Measurements from ENCODE around the gene GNG14. TPM values are rescaled to one million over a fixed set of nuclear protein-coding genes. Genes with fewer than 3 reads are reported as not detected.

The GNG14 gene
- total RNA-seq, 2 experiments from 2014 or later = not detected

DNA sequence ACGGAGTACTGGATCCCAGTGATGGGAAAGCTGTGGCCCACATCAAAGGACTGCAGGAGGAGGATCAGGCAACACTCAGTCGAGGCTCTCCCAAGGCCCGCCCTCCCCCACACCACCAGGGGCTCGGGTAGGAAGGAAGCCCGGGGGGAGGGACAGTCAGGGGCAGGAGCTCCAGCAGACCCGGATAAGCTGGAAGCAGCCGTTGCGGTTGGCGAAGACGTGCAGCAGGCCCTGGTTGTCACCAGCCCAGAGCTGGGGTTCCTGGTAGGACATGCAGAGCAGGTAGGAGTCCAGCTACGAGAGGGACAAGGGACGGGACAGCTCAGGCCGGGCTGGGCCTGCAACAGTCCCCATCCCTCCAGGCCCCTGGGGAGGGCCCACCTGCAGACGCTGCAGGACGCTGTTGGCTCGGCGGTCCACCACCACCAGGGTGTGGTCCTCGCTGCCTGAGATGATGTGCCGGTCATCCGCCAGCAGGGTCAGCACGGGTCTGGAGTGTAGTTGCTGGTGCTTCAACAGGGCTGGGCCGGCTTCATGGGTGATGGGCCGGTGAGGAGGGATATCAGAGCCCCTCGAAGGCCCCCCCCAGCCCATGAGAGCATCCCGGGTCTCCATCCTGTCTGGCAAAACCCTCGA is 1.9 kb downstream of the GNG14 start:
- ChIA-PET POLR2A (interaction anchor here (1.0 to 1.5 kb wide), 2 partner anchors 24 to 33 kb away, joined by 3 to 4 read pairs; no protein-coding TSS in a partner anchor), CTCF (interaction anchor here (1.2 to 1.5 kb wide), 2 partner anchors 68 to 107 kb away, joined by 3 read pairs; no protein-coding TSS in a partner anchor)
- TF ChIP-seq, protein P1, sequence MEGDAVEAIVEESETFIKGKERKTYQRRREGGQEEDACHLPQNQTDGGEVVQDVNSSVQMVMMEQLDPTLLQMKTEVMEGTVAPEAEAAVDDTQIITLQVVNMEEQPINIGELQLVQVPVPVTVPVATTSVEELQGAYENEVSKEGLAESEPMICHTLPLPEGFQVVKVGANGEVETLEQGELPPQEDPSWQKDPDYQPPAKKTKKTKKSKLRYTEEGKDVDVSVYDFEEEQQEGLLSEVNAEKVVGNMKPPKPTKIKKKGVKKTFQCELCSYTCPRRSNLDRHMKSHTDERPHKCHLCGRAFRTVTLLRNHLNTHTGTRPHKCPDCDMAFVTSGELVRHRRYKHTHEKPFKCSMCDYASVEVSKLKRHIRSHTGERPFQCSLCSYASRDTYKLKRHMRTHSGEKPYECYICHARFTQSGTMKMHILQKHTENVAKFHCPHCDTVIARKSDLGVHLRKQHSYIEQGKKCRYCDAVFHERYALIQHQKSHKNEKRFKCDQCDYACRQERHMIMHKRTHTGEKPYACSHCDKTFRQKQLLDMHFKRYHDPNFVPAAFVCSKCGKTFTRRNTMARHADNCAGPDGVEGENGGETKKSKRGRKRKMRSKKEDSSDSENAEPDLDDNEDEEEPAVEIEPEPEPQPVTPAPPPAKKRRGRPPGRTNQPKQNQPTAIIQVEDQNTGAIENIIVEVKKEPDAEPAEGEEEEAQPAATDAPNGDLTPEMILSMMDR (IDR thresholded peaks at IDR 0.05) = no peak
- ATAC-seq (no peak), DNase-seq (no peak)
- Mint-ChIP-seq H3K4me3 (no peak overlapping the region), H3K27me3 (no peaks in the 10 kb centered on the region), H3K27ac (no peak overlapping the region), H3K36me3 (ENCODE audit: low read depth) (peaks cover 5% of the 10 kb centered on the region), H3K4me1 (ENCODE audit: low read depth) (no peaks in the 10 kb centered on the region), H3K9me3 (no peaks in the 10 kb centered on the region)
- intact Hi-C loops (cut with micrococcal nuclease) = no loop called here

DNA sequence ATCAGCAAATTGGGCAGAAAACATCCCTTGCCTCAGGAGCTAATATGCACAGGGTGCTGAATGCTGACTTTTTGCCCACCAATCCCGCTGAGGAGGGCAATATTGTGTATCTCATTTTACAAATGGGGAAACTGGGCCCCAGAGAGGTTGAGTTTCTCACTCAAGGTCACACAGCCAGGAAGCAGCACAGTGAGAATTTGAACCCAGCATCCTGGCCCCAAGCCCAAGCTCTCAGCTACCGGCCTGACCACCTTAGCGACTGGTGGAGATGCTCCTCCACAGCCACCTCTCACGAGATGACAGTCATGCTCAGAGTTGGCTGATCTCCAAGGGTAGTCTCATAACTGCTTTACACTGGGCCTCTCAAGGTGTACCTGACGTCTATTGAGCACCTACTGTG is 5.2 kb downstream of the GNG14 start:
- Mint-ChIP-seq H3K27ac (no peak overlapping the region), H3K36me3 (ENCODE audit: low read depth) (peaks cover 7% of the 10 kb centered on the region), H3K27me3 (no peaks in the 10 kb centered on the region), H3K9me3 (no peaks in the 10 kb centered on the region), H3K4me3 (no peak overlapping the region), H3K4me1 (ENCODE audit: low read depth) (peaks cover 8% of the 10 kb centered on the region)
- ATAC-seq = no peak
- ChIA-PET POLR2A (no interaction called here), CTCF (interaction anchor here (1.7 kb wide), 1 partner anchor 16 kb away, joined by 5 read pairs; no protein-coding TSS in a partner anchor)
- no peak for DNase-seq
- TF ChIP-seq, protein P1 (IDR thresholded peaks at IDR 0.05) = no peak
- intact Hi-C loops (cut with micrococcal nuclease) = no loop called here

DNA sequence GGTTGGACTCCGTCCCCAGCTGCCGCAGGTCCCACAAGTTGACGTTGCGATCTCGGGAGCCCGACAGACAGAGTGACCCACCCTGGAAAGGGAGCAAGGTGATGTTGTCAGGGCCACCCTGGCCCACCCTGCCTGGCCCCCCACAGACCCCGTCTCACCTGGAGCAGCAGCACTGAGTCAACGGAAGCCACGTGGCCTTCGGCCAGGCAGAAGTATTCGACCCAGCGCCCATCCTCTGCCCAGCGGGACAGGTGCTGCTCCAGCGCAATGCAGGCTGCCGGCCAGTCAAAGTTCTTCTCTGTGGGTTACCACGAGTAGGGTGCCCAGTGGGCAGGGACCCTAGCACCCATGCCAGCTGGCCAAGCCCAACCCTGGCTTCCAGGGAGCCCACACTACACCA is 6.8 kb downstream of the GNG14 start:
- CTCF ChIA-PET = interaction anchor here (0.7 kb wide), 1 partner anchor 153 kb away, joined by 3 read pairs; no protein-coding TSS in a partner anchor

DNA sequence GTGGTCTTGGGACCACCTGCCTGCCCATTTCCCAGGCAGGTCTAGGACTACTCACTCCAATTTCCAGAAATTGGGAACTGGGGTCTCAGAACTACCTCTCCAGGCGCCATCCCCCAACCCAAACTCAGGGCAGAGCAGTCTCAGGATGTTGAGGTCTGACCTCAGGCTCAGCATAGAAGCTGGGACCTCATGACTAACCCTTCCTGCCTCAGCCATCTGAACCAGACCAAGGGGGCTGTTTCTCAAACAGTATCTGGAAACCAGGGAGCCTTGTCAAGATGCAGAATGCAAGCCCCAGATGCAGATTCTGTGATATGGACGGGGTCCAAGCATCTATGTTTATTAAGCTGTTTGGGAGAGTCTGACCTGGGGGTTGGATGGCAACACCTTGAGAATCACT is 7.3 kb downstream of the GNG14 start:
- Mint-ChIP-seq H3K4me1 (ENCODE audit: low read depth) (peaks cover 13% of the 10 kb centered on the region), H3K9me3 (no peaks in the 10 kb centered on the region), H3K27me3 (no peaks in the 10 kb centered on the region), H3K27ac (no peak overlapping the region), H3K4me3 (peak overlapping the region; percentile 79), H3K36me3 (ENCODE audit: low read depth) (peaks cover 9% of the 10 kb centered on the region)
- TF ChIP-seq, protein P1 (IDR thresholded peaks at IDR 0.05) = no peak
- ChIA-PET CTCF (interaction anchor here (1.0 to 1.6 kb wide), 2 partner anchors 19 to 55 kb away, joined by 3 to 5 read pairs; no protein-coding TSS in a partner anchor), POLR2A (interaction anchor here (0.7 to 5.3 kb wide), 6 partner anchors 10 to 108 kb away, joined by 3 to 38 read pairs (median 10); partner anchors contain the start of genes DHPS, GNG14, MAN2B1 and WDR83)
- ATAC-seq = peak; percentile 38
- no peak for DNase-seq
- intact Hi-C loops (cut with micrococcal nuclease) = no loop called here

More for the DNA sequence above, 6.8 kb downstream of the GNG14 start:
- H3K4me3 Mint-ChIP-seq = peak overlapping the region; percentile 79
- H3K27ac Mint-ChIP-seq = no peak overlapping the region
- intact Hi-C loops (cut with micrococcal nuclease) = no loop called here
- POLR2A ChIA-PET = interaction anchor here (2.4 to 5.3 kb wide), 3 partner anchors 9 to 18 kb away, joined by 14 to 38 read pairs (median 35); partner anchors contain the start of genes DHPS and GNG14
- ATAC-seq = no peak
- no peaks in the 10 kb centered on the region for H3K9me3 Mint-ChIP-seq
- TF ChIP-seq, protein P1 (IDR thresholded peaks at IDR 0.05) = no peak
- no peak for DNase-seq
- peaks cover 13% of the 10 kb centered on the region for H3K4me1 Mint-ChIP-seq (ENCODE audit: low read depth)
- H3K36me3 Mint-ChIP-seq (ENCODE audit: low read depth) = peaks cover 9% of the 10 kb centered on the region
- no peaks in the 10 kb centered on the region for H3K27me3 Mint-ChIP-seq

DNA sequence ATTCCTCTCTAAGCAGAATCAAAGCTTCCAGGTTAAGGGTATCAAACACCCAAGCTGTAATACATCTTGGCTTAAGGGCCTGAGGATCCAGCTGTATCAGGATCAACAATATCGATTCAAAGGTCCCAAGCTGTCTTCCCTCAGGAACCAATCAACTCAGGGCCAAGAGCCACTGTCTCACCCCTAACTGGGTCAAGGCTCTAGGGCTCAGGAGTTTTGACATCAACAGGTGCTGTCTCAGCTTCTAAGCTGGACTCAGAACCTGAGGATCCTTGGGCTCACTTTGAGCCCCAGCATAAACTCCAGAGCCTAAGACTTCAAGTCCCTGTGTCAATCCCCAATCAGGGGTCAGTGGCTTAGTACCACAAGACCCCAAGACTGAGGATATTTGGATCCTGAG is 7.7 kb downstream of the GNG14 start:
- H3K9me3 Mint-ChIP-seq = no peaks in the 10 kb centered on the region
- H3K27me3 Mint-ChIP-seq = no peaks in the 10 kb centered on the region
- TF ChIP-seq, protein P1 (IDR thresholded peaks at IDR 0.05) = no peak
- no peak overlapping the region for H3K27ac Mint-ChIP-seq
- CTCF ChIA-PET = interaction anchor here (1.0 to 1.6 kb wide), 3 partner anchors 19 to 55 kb away, joined by 3 to 5 read pairs (median 4); no protein-coding TSS in a partner anchor
- intact Hi-C loops (cut with micrococcal nuclease) = no loop called here
- H3K4me3 Mint-ChIP-seq = peak overlapping the region; percentile 79
- peaks cover 8% of the 10 kb centered on the region for H3K36me3 Mint-ChIP-seq (ENCODE audit: low read depth)
- POLR2A ChIA-PET = interaction anchor here (0.7 to 5.3 kb wide), 9 partner anchors 10 to 107 kb away, joined by 3 to 38 read pairs (median 6); partner anchors contain the start of genes DHPS, GNG14, MAN2B1 and WDR83
- ATAC-seq (no peak), DNase-seq (no peak)
- peaks cover 13% of the 10 kb centered on the region for H3K4me1 Mint-ChIP-seq (ENCODE audit: low read depth)
